HG02970 (cell line): ENCODE data around the gene ZNF22.

Source experiments
- ATAC-seq: cut with Tn5 transposase; IDR thresholded peaks from one replicate; pipeline ENCODE4 v1.9.1; 2021; ENCODE audit warnings: mild to moderate bottlenecking, moderate library complexity, moderate number of reproducible peaks; ENCODE audit not compliant: unreplicated experiment, low FRiP score

ZNF22 gene

DNA sequence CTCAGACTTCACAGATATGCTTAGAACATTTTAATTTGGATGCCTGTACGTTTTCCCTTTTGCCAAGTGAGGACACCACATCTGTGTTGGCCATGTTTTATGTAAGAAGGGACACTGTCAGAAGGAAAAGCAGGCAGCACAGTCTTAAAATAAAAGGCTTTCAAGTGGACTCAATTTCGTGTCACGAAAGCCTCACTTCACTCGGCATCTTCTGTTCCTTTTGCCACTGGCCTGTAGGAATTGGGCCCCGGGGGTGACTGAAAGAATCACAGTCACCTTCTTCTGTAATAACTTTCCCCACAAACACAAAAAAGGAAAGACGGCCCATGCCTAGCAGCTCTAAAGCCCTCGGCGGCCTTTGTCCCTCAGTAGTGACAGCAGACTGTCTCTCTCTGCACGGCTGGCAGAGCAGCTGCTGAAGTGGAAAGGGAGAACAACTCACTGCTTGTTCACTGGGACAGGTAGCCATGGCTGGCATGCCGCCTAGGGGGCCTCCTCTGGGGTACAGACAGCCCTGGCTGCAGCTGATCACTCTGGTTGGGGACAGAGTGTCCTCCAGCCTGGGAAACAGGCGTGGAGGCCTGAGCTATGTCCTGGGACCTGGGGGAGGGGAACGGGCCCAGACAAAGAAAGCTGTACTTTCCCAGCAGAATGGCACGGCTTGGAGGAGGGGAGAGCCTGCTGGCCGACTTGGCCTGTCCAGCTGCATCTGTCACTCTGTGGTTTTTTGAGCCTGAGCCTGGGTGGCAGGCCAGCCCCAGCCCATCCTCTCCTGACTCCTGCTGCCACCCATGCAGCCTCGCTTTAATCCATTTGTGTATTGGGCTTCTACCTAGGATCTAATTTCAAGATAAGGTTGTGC lies 36.7 kb upstream of the ZNF22 start:
- ATAC-seq, result no peak

DNA sequence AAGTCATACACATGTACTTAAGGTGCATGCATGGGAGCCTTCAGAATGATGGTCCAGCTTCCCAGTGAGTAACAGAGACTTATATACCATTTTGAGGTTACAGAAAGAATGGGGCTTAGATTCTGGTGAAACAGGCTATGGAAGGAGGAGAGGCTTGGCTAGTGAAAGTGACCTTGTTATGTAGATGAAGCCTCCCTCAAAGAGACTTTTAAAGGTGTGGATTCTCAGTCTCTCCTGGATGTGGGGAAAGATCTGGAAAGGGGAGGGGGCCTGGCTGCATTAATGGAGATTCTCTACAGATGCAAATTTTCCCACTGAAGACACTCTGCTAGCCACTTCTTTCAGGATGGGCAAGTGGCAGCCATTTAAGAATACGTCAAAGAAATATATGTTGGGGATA lies 35.6 kb upstream of the ZNF22 start:
- no peak for ATAC-seq

GRCh38 chr10:44965651-44966097 lies 35.0 kb upstream of the ZNF22 start:
- ATAC-seq, result peak; percentile 33

GRCh38 chr10:44966129-44966815 lies 34.5 kb upstream of the ZNF22 start:
- peak; percentile 37 for ATAC-seq

DNA sequence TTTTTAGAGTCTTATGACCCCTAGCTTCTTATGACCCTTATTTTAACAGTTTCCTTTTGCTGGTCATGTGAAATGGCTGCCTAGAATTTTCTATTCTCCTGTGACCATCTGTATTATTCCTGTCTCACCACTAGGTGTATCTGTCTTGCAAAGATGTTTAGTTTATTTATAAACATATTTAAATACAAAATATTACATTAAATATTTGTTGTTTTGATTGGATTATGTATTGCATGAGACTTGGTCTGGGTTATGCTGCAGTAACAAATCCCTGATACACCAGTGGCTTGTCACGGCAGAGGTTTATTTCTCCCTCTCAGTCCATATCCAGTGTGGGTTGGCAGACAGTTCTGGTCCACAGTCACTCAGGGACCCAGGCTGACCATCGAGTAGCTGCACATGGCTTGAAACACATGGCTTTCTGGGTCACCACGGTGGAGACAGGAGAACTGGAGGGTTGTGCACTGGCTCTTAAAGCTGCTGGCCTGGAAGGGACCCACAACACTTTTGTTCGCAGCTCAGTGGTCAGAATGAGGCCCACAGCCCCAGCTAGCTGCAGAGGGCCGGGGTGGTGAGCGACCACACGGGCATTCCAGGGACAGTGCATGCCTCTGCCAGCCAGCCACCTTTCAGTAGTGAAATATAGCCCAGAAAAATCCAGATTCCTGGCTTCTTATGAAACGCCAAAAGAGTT lies 33.8 kb upstream of the ZNF22 start:
- ATAC-seq, result no peak

- no peak for ATAC-seq
These were observed 33.1 kb upstream of the ZNF22 start for GRCh38 chr10:44967616-44968015.

GRCh38 chr10:44968091-44968490 lies 32.6 kb upstream of the ZNF22 start:
- ATAC-seq, result no peak

GRCh38 chr10:44968500-44969400 lies 32.0 kb upstream of the ZNF22 start:
- no peak for ATAC-seq

- no peak for ATAC-seq
These were observed 30.9 kb upstream of the ZNF22 start for GRCh38 chr10:44969854-44970253.

DNA sequence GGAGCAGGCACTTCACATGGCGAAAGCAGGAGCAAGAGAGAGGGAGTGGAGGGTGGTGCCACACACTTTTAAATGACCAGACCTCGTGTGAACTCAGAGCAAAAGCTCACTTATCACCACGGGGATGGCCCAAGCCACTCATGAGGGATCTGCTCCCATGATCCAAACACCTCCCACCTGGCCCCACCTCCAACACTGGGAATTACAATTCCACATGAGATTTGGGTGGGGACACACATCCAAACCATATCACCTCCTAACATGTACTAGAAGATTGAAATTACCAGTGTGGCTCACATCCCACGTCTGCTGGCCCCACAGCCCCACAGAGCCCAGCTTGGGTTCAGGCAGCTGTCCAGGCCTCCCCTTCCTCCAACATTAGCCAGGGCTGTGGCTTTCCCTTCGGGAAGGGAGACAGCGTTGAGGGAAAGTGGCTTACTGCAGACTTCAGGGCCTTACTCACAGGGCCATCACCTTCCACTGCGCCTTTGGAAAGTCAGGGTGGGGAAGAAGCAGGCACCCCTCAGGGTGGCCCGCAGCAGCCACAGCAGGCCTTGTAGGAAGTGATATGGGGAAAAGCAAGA lies 29.8 kb upstream of the ZNF22 start:
- no peak for ATAC-seq

DNA sequence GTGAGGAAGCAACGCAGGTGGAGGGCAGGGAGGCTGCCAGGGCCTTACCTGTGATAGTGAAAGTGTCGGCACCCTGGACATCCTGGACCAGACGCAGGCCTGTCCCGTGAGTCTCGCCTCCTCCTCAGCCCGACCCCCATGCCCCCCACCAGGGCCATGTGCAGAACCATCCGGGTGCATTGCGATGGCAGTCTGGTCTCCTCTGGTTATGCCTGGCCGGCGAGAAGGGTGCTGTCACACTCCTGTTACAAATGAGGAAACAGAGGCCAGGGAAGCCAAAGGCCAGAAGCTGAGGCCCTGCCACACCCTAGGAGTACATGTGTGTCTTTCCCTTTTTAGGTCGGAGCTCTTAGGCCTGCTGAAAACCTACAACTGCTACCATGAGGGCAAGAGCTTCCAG lies 29.3 kb upstream of the ZNF22 start:
- no peak for ATAC-seq

- ATAC-seq, result no peak
These were observed 28.6 kb upstream of the ZNF22 start for GRCh38 chr10:44971935-44972757.

DNA sequence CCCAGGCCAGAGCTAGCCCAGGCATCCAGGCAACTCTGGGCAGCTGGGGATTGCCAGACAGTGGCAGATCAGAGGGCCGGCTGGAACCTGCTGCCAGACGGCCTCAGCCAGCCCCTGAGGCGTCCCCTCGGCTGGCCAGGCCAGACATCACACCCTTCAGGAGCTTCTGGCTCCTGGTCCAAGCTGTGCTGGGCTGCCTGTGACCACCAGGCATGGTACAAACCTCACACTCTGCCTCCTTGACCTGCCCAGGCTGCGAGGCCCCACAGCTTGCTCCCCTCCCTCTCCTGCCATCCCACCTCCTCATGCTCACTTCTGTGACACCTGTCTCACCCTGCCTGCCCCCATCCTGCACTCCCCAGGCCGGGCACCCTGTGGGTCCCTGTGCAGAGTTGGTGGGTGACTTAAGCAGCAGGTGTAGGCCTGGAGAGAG lies 27.8 kb upstream of the ZNF22 start:
- ATAC-seq, result no peak

GRCh38 chr10:44973323-44974081 lies 27.2 kb upstream of the ZNF22 start:
- ATAC-seq, result no peak

- no peak for ATAC-seq
These were observed 26.6 kb upstream of the ZNF22 start for GRCh38 chr10:44974082-44974627.

- peak; percentile 67 for ATAC-seq
These were observed 25.9 kb upstream of the ZNF22 start for GRCh38 chr10:44974628-44975430.
